ENCODE measurements around the gene SUMO1.

GRCh38 chr2:202172439-202173211, 65.8 kb downstream of the SUMO1 start:
- TF ChIP-seq, protein P1, sequence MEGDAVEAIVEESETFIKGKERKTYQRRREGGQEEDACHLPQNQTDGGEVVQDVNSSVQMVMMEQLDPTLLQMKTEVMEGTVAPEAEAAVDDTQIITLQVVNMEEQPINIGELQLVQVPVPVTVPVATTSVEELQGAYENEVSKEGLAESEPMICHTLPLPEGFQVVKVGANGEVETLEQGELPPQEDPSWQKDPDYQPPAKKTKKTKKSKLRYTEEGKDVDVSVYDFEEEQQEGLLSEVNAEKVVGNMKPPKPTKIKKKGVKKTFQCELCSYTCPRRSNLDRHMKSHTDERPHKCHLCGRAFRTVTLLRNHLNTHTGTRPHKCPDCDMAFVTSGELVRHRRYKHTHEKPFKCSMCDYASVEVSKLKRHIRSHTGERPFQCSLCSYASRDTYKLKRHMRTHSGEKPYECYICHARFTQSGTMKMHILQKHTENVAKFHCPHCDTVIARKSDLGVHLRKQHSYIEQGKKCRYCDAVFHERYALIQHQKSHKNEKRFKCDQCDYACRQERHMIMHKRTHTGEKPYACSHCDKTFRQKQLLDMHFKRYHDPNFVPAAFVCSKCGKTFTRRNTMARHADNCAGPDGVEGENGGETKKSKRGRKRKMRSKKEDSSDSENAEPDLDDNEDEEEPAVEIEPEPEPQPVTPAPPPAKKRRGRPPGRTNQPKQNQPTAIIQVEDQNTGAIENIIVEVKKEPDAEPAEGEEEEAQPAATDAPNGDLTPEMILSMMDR (IDR thresholded peaks at IDR 0.05) = no peak
- TF ChIP-seq POLR2A (IDR thresholded peaks at IDR 0.05) = no peak
- no peak for TF ChIP-seq POLR2AphosphoS5 (IDR thresholded peaks at IDR 0.05; ENCODE audit: insufficient read depth in 1 of 2, low read depth in 1 of 2)

Measured in vagina (tissue), 2 donors.